H1 (cell line): Measurements from ENCODE around the gene LITAF. TPM values are rescaled to one million over a fixed set of nuclear protein-coding genes. Genes with fewer than 3 reads are reported as not detected.
A peak's percentile ranks its signal among the peaks of the same experiment; 100 is the strongest.

ENCODE experiments used
- CTCF ChIA-PET: fragments of 300-600 bp; sonication (Branson Sonifier 250); formaldehyde crosslinking; loops from one replicate; lab custom pipeline; 2021; ENCODE audit not compliant: partially characterized antibody; lab: Charles Lee
- POLR2A ChIA-PET: fragments of 300-600 bp; sonication (Branson Sonifier 250); formaldehyde crosslinking; loops from one replicate; lab custom pipeline; 2021; ENCODE audit warnings: inconsistent platforms; ENCODE audit not compliant: partially characterized antibody; lab: Charles Lee
- DNase-seq, 2 experiments: peaks; one replicate each; pipeline versions ENCODE4 v3.0.0 to v3.0.0-alpha.2; 2010 to 2022; ENCODE audit warnings: low spot score in 2 of 2, low read depth in 1 of 2, mixed read lengths in 1 of 2
- FAIRE-seq: peaks from 2 replicates; lab custom pipeline; 2011; peaks lifted over from hg19 to GRCh38; lab: Jason Lieb, UNC
- H2AFZ ChIP-seq: 2 replicates; pipeline ENCODE4 v1.8.1; 2012; ENCODE audit warnings: low read length, inconsistent platforms
- H2AK5ac ChIP-seq: 2 replicates; pipeline ENCODE4 v1.6.1; 2013; ENCODE audit warnings: low read depth, low read length
- H2BK120ac ChIP-seq: replicated peaks from 2 replicates; pipeline ENCODE3; 2013; ENCODE audit warnings: low read depth, low read length, inconsistent platforms
- H2BK12ac ChIP-seq: 2 replicates; pipeline ENCODE4 v1.6.1; 2013; ENCODE audit warnings: low read depth, low read length
- H2BK15ac ChIP-seq: 2 replicates; pipeline ENCODE4 v1.6.1; 2013; ENCODE audit warnings: low read length
- H2BK20ac ChIP-seq: 2 replicates; pipeline ENCODE4 v1.6.1; 2013; ENCODE audit warnings: low read length
- H2BK5ac ChIP-seq: 2 replicates; pipeline ENCODE4 v1.6.1; 2013; ENCODE audit warnings: low read depth, low read length
- H3K14ac ChIP-seq: 2 replicates; pipeline ENCODE4 v1.6.1; 2013; ENCODE audit warnings: inconsistent platforms; ENCODE audit not compliant: insufficient read length
- H3K18ac ChIP-seq: 2 replicates; pipeline ENCODE4 v1.6.1; 2013; ENCODE audit warnings: low read length; ENCODE audit errors: extremely low read depth
- H3K23ac ChIP-seq: 2 replicates; pipeline ENCODE4 v1.6.1; 2013; ENCODE audit warnings: inconsistent platforms; ENCODE audit not compliant: insufficient read length
- H3K23me2 ChIP-seq: 2 replicates; pipeline ENCODE4 v1.6.1; 2013; ENCODE audit warnings: low read depth, low read length
- H3K27ac ChIP-seq: 2 replicates; pipeline ENCODE4 v1.6.1; 2011; ENCODE audit warnings: low read depth, low read length, inconsistent platforms
- H3K27me3 ChIP-seq, 4 experiments: replicated peaks in 1 of 4; 1 replicate in 1 of 4; 2 replicates in 3 of 4; pipeline versions ENCODE4 v1.6.1 to v1.8.1; 2011 to 2013; ENCODE audit warnings: low read length in 3 of 4, mild to moderate bottlenecking in 3 of 4, inconsistent platforms in 2 of 4, mixed read lengths in 2 of 4, moderate library complexity in 1 of 4; ENCODE audit not compliant: control insufficient read depth in 3 of 4, insufficient read depth in 3 of 4; ENCODE audit errors: extremely low read depth in 1 of 4
- H3K36me3 ChIP-seq, 4 experiments: 2 replicates each; pipeline versions ENCODE4 v1.6.1 to v1.8.1; 2011 to 2013; ENCODE audit warnings: mild to moderate bottlenecking in 4 of 4, low read length in 3 of 4, moderate library complexity in 2 of 4, control low read depth in 1 of 4, inconsistent platforms in 1 of 4; ENCODE audit not compliant: insufficient read depth in 4 of 4, control insufficient read depth in 2 of 4
- H3K4ac ChIP-seq: replicated peaks from 2 replicates; pipeline ENCODE3; 2013; ENCODE audit warnings: low read length, low read depth, mixed read lengths, inconsistent platforms; ENCODE audit not compliant: insufficient read length
- H3K4me1 ChIP-seq, 4 experiments: replicated peaks in 1 of 4; 1 replicate in 1 of 4; 2 replicates in 3 of 4; pipeline versions ENCODE4 v1.6.1 to v1.8.1; 2011 to 2013; ENCODE audit warnings: low read length in 3 of 4, inconsistent platforms in 2 of 4, mixed read lengths in 1 of 4; ENCODE audit not compliant: insufficient read depth in 4 of 4, control insufficient read depth in 3 of 4
- H3K4me2 ChIP-seq, 2 experiments: 2 replicates each; pipeline versions ENCODE4 v1.6.1 to v1.8.1; 2011 to 2013; ENCODE audit warnings: low read depth in 2 of 2, low read length in 2 of 2, control low read depth in 1 of 2, inconsistent platforms in 1 of 2, mild to moderate bottlenecking in 1 of 2; ENCODE audit not compliant: insufficient read depth in 1 of 2
- H3K4me3 ChIP-seq, 4 experiments: fragments of 200-600, 300-600 bp in 1 of 4; sonication (generic), shearing (Covaris generic), sonication (Bioruptor Twin) in 1 of 4; 2 replicates each; pipeline versions ENCODE4 v1.5.1 to v1.8.1; 2011 to 2016; ENCODE audit warnings: low read length in 4 of 4, low read depth in 3 of 4, control low read depth in 2 of 4, inconsistent platforms in 2 of 4, mild to moderate bottlenecking in 2 of 4, mixed read lengths in 1 of 4, moderate library complexity in 1 of 4; ENCODE audit not compliant: insufficient read depth in 2 of 4; ENCODE audit errors: extremely low read depth in 1 of 4
- H3K56ac ChIP-seq: replicated peaks from 2 replicates; pipeline ENCODE3; 2013; ENCODE audit warnings: low read depth, mild to moderate bottlenecking, mixed read lengths, low read length, inconsistent platforms; ENCODE audit not compliant: insufficient read length
- H3K79me1 ChIP-seq: 2 replicates; pipeline ENCODE4 v1.6.1; 2013; ENCODE audit warnings: low read depth, low read length, control low read depth
- H3K79me2 ChIP-seq, 2 experiments: 2 replicates each; pipeline versions ENCODE4 v1.6.1 to v1.8.1; 2012 to 2013; ENCODE audit warnings: low read length in 2 of 2, mild to moderate bottlenecking in 2 of 2, inconsistent platforms in 1 of 2; ENCODE audit not compliant: insufficient read depth in 2 of 2, control insufficient read depth in 1 of 2
- H3K9ac ChIP-seq, 4 experiments: replicated peaks in 1 of 4; 1 replicate in 1 of 4; 2 replicates in 3 of 4; pipeline versions ENCODE4 v1.6.1 to v1.8.1; 2011 to 2013; ENCODE audit warnings: low read depth in 3 of 4, low read length in 3 of 4, control low read depth in 2 of 4, mild to moderate bottlenecking in 2 of 4, moderate library complexity in 2 of 4, inconsistent platforms in 1 of 4; ENCODE audit errors: extremely low read depth in 1 of 4
- H3K9me3 ChIP-seq, 2 experiments: 2 replicates each; pipeline versions ENCODE4 v1.6.1 to v1.8.1; 2012 to 2013; ENCODE audit warnings: mild to moderate bottlenecking in 2 of 2, moderate library complexity in 2 of 2, control low read depth in 1 of 2, inconsistent platforms in 1 of 2, low read depth in 1 of 2, low read length in 1 of 2, mixed read lengths in 1 of 2; ENCODE audit not compliant: insufficient read depth in 2 of 2
- H4K20me1 ChIP-seq, 2 experiments: replicated peaks in 1 of 2; 2 replicates each; pipeline versions ENCODE3 to v1.8.1; 2011 to 2013; ENCODE audit warnings: inconsistent platforms in 2 of 2, low read length in 2 of 2, mild to moderate bottlenecking in 1 of 2; ENCODE audit not compliant: insufficient read depth in 2 of 2, control insufficient read depth in 1 of 2
- H4K5ac ChIP-seq: 2 replicates; pipeline ENCODE4 v1.6.1; 2013; ENCODE audit warnings: low read length, low read depth, mixed read lengths, inconsistent platforms; ENCODE audit not compliant: insufficient read length
- H4K8ac ChIP-seq: 2 replicates; pipeline ENCODE4 v1.8.0; 2013; ENCODE audit warnings: mild to moderate bottlenecking, moderate library complexity, low read length, inconsistent platforms; ENCODE audit not compliant: insufficient read depth; ENCODE audit errors: extremely low read depth
- H4K91ac ChIP-seq: replicated peaks from 2 replicates; pipeline ENCODE3; 2013; ENCODE audit warnings: low read length, mixed read lengths, inconsistent platforms; ENCODE audit not compliant: insufficient read length
- SIN3A ChIP-seq, 2 experiments: IDR thresholded peaks in 1 of 2; conservative IDR thresholded peaks in 1 of 2; 2 replicates each; pipeline ENCODE4 v1.6.1; 2011 to 2012; ENCODE audit warnings: low read length in 2 of 2, improper control_type of control experiment in 1 of 2, low read depth in 1 of 2, mild to moderate bottlenecking in 1 of 2
- TEAD4 ChIP-seq: IDR thresholded peaks from 2 replicates; pipeline ENCODE4 v1.6.1; 2012; ENCODE audit warnings: low read depth, low read length, inconsistent platforms, mixed read lengths
- WGBS, 2 experiments: shearing (Covaris generic) in 1 of 2; methylation state at CpG; one replicate each; pipeline versions ENCODE4 v1.1.6 to v1.1.7; 2013 to 2015; ENCODE audit warnings: low lambda C conversion rate in 2 of 2, mixed read lengths in 2 of 2, inconsistent platforms in 1 of 2, low coverage in 1 of 2, missing lambda C conversion rate in 1 of 2; ENCODE audit not compliant: insufficient replicate concordance in 2 of 2, insufficient coverage in 1 of 2, insufficient read length in 1 of 2; ENCODE audit errors: extremely low coverage in 1 of 2, missing lambda C conversion rate in 1 of 2; 5-methylcytosine and 5-hydroxymethylcytosine counted together
- polyA plus RNA-seq, 7 experiments: library from polyadenylated mRNA; depleted of rRNA in 3 of 7; stranded (reverse) in 5 of 7; unstranded in 2 of 7; fragments of >200 nt in 5 of 7; fragments of 200-250 nt in 2 of 7; gene quantifications; 1 replicate in 5 of 7; 2 replicates in 1 of 7; 4 replicates in 1 of 7; pipeline versions ENCODE4 v1.2.1 to v1.2.3, GENCODE V29; 2011 to 2013; ENCODE audit warnings: missing spikeins in 2 of 7, mixed read lengths in 2 of 7
- total RNA-seq: library from RNA; stranded (reverse); fragmentation: NEBNext Ultra II Directional; extraction: Animal tissue kit (Norgen Biotek cat#: 25700); gene quantifications from 2 replicates; pipeline ENCODE4 v1.2.1, GENCODE V29; 2021

LITAF gene
- total and polyA plus RNA-seq, 2 of the 8 experiments (the other 6 are each of a cell fraction or from before 2014, with no cell fraction given): 165 to 205 TPM

- FAIRE-seq (no peak), DNase-seq (no peak)
- no peaks in the 10 kb centered on the region; the same call in 1 of the 2 replicates for H3K23me2 ChIP-seq
- H4K5ac ChIP-seq: no peak overlapping the region
- no peaks in the 10 kb centered on the region for H3K79me1 ChIP-seq
- H3K23ac ChIP-seq: no peak overlapping the region
- no peaks in the 10 kb centered on the region for H3K79me2 ChIP-seq
- 0 out of 2 replicates have a peak overlapping the region, but pooled peaks have one; percentile 43 for H2BK20ac ChIP-seq
- ChIA-PET CTCF (interaction anchor here (1.7 to 2.0 kb wide), 3 partner anchors 14 to 194 kb away, joined by 3 to 11 read pairs (median 8); no protein-coding TSS in a partner anchor), POLR2A (interaction anchor here (1.9 kb wide), 1 partner anchor 14 kb away, joined by 7 read pairs; no protein-coding TSS in a partner anchor)
- H2AK5ac ChIP-seq: no peak overlapping the region
- H4K91ac ChIP-seq: no peak overlapping the region
- no peak overlapping the region for H3K14ac ChIP-seq
- no peaks in the 10 kb centered on the region for H4K20me1 ChIP-seq
- no peak overlapping the region for H2BK5ac ChIP-seq
- TF ChIP-seq SIN3A (conservative IDR thresholded peaks at IDR 0.05 in 1 of 2, IDR thresholded peaks at IDR 0.05 in 1 of 2; ENCODE audit: low read depth in 1 of 2, low read length in 2 of 2) (no peak), TEAD4 (0 out of 2 replicates have a peak, but pooled peaks have one; percentile 9)
- peaks cover 10 to 22% (median 13%) of the 10 kb centered on the region in 4 experiments for H3K4me1 ChIP-seq
- H3K4me2 ChIP-seq: no peak overlapping the region
- 86% methylated on average over 8 of the region's 8 CpGs; no CpG with 5 or more reads in 1 of the 2 experiments for WGBS, 2 experiments
- H3K4me3 ChIP-seq: no peak overlapping the region
- no peak overlapping the region for H3K4ac ChIP-seq
- no peak overlapping the region for H2BK12ac ChIP-seq
- H3K27me3 ChIP-seq: no peaks in the 10 kb centered on the region
- no peaks in the 10 kb centered on the region for H3K36me3 ChIP-seq
- no peak overlapping the region for H3K56ac ChIP-seq
- no peak overlapping the region for H4K8ac ChIP-seq
- H3K9ac ChIP-seq: no peak overlapping the region
- no peak overlapping the region for H2BK15ac ChIP-seq
- H2BK120ac ChIP-seq: no peak overlapping the region
- H3K9me3 ChIP-seq: no peaks in the 10 kb centered on the region
- H3K18ac ChIP-seq: no peak overlapping the region
- H2AFZ ChIP-seq: no peak overlapping the region
- H3K27ac ChIP-seq: no peak overlapping the region
Measured at GRCh38 chr16:11601425-11601824, 14.7 kb upstream of the LITAF start.
